Type B pancreatic cell (in vitro differentiated cells): ENCODE data around the gene SLC6A18. TPM values are rescaled to one million over a fixed set of nuclear protein-coding genes. Genes with fewer than 3 reads are reported as not detected.
"Not testable (repeated sequence)": the region's sequence is repeated elsewhere in the genome, so short reads cannot be mapped to it uniquely, and the experiment has no call there.

Experiments used
- DNase-seq: peaks from one replicate; pipeline ENCODE4 v3.0.0; 2021; ENCODE audit warnings: mixed read lengths; ENCODE audit not compliant: unreplicated experiment; ENCODE audit errors: extremely low spot score
- H3K27ac Mint-ChIP-seq: 2 replicates; pipeline ENCODE4 v1.8.0; 2021; ENCODE audit warnings: mild to moderate bottlenecking, mixed read lengths
- H3K27me3 Mint-ChIP-seq: 2 replicates; pipeline ENCODE4 v1.8.0; 2021; ENCODE audit warnings: mixed read lengths
- H3K36me3 Mint-ChIP-seq: 2 replicates; pipeline ENCODE4 v1.8.0; 2021; ENCODE audit warnings: mixed read lengths
- H3K4me1 Mint-ChIP-seq: one replicate; pipeline ENCODE4 v1.8.0; 2021; ENCODE audit warnings: mixed read lengths; ENCODE audit not compliant: unreplicated experiment
- H3K4me3 Mint-ChIP-seq: 2 replicates; pipeline ENCODE4 v1.8.0; 2021; ENCODE audit warnings: mild to moderate bottlenecking, mixed read lengths
- H3K9me3 Mint-ChIP-seq: 2 replicates; pipeline ENCODE4 v1.8.0; 2021; ENCODE audit warnings: mixed read lengths
- total RNA-seq: library from RNA; stranded (reverse); gene quantifications from 2 replicates; pipeline ENCODE4 v1.2.1, GENCODE V29; 2021; ENCODE audit warnings: low replicate concordance
- TF ChIP-seq, protein P1 (sequence below): fragments of 200-600 bp; sonication (generic); conservative IDR thresholded peaks from 2 replicates; pipeline ENCODE4 v1.5.0; 2021; ENCODE audit warnings: antibody characterized with exemption, mild to moderate bottlenecking

Gene SLC6A18
- total RNA-seq, 1 donor from 2014 or later = 0.41 TPM

DNA sequence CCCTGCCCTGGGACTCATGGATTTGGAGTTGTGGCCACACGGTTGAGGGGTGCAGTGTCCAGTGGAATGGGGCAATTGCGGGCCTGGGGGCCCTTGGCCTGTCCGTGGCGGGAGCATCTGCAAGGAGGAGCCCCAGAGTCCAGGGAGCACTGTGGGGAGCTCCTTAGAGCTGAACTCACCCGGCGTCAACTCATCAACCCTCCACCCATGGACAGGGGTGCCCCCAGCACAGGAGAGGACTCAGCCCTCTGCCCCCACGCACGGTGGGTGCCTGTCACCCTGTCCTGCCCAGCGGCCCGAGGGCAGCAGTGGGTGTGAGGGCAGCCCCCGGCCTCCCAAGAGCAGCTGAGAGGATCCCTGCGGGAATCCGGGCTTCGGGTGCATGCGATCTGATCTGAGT lies 550 bp upstream of the SLC6A18 start:
- DNase-seq = no peak
- H3K27me3 Mint-ChIP-seq = peaks cover 14% of the 10 kb centered on the region

DNA sequence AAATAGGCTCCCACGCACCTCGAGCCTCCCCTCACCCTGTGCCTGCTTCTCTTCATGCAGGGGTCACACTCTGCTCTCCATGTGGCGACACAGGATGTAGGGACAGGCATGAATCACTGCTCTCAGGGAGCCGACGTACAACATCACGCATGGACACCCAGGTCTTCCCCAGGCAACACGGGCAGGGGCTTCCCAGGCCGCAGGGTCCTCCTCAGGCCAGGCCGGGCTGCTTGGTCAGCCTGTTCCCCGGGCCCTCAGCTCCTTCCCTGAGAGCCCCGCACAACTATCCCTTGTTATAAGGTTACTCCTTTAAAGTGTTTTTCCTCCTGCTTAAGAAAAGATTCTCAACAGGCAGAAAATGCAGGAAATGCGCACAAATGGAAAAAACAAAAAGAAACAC lies 1.1 kb downstream of the SLC6A18 start:
- Mint-ChIP-seq H3K36me3 (no peaks in the 10 kb centered on the region), H3K9me3 (no peaks in the 10 kb centered on the region), H3K4me1 (peaks cover 10% of the 10 kb centered on the region), H3K27ac (no peak overlapping the region), H3K4me3 (no peak overlapping the region), H3K27me3 (peaks cover 14% of the 10 kb centered on the region)
- TF ChIP-seq, protein P1, sequence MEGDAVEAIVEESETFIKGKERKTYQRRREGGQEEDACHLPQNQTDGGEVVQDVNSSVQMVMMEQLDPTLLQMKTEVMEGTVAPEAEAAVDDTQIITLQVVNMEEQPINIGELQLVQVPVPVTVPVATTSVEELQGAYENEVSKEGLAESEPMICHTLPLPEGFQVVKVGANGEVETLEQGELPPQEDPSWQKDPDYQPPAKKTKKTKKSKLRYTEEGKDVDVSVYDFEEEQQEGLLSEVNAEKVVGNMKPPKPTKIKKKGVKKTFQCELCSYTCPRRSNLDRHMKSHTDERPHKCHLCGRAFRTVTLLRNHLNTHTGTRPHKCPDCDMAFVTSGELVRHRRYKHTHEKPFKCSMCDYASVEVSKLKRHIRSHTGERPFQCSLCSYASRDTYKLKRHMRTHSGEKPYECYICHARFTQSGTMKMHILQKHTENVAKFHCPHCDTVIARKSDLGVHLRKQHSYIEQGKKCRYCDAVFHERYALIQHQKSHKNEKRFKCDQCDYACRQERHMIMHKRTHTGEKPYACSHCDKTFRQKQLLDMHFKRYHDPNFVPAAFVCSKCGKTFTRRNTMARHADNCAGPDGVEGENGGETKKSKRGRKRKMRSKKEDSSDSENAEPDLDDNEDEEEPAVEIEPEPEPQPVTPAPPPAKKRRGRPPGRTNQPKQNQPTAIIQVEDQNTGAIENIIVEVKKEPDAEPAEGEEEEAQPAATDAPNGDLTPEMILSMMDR = no peak
- DNase-seq = no peak

More for the DNA sequence above, 550 bp upstream of the SLC6A18 start:
- no peaks in the 10 kb centered on the region for H3K36me3 Mint-ChIP-seq
- no peaks in the 10 kb centered on the region for H3K9me3 Mint-ChIP-seq
- H3K4me1 Mint-ChIP-seq = peaks cover 10% of the 10 kb centered on the region
- no peak overlapping the region for H3K4me3 Mint-ChIP-seq
- H3K27ac Mint-ChIP-seq = no peak overlapping the region
- TF ChIP-seq, protein P1 = no peak

DNA sequence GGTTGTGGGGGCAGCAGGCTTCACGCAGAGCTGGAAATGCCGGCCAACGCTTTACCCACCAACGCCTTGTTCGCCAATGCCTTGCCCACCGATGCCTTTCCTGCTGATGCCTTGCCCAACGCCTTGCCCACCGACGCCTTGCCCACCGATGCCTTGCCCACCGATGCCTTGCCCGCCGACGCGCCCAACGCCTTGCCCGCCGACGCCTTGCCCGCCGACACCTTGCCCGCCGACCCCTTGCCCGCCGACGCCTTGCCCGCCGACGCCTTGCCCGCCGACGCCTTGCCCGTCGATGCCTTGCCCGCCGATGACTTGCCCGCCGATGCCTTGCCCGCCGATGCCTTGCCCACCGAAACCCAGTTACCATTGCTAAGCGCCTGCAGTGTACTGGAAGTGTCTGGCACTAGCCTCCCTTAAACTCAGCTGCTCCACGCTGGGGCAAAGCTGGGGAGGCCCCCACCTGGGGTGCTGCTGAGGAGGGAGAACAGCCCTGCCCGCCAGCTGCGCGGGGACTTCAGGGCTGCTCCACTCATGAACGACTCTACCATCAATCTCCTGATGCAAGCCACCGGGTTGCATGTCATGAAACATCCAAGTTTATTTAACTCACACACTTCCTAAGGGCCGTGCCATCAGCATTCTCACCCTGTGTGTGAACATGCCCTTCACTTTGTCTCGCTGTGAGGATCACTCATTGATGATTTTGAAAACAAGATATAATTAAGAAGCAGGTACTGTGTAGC lies 1.8 kb downstream of the SLC6A18 start:
- Mint-ChIP-seq H3K27ac (no peak overlapping the region), H3K4me3 (no peak overlapping the region), H3K27me3 (peaks cover 14% of the 10 kb centered on the region), H3K4me1 (peaks cover 10% of the 10 kb centered on the region), H3K36me3 (no peaks in the 10 kb centered on the region), H3K9me3 (no peaks in the 10 kb centered on the region)
- no peak for DNase-seq
- TF ChIP-seq, protein P1 = no peak

DNA sequence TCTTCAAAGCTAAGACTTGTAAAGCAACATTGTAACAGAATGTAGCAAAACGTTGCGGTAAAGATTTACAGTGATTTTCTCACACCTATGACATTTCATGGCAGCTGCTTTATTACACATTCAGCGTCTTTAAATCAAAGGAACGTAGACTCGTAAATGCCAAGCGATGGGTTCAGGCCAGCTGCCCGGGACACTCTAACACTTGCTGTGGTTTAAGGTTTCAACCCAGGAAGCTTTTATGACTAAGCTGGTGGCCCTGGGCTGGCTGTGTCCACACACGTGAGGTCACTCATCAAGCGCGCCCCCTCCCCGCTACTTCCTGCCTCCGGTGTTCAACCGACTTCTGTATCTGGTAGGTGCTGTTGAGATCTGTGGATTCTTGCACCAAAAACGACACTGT lies 2.5 kb downstream of the SLC6A18 start:
- Mint-ChIP-seq H3K4me3 (no peak overlapping the region), H3K27ac (no peak overlapping the region), H3K4me1 (peaks cover 10% of the 10 kb centered on the region), H3K27me3 (peaks cover 14% of the 10 kb centered on the region), H3K9me3 (no peaks in the 10 kb centered on the region), H3K36me3 (no peaks in the 10 kb centered on the region)
- TF ChIP-seq, protein P1 = no peak
- no peak for DNase-seq

DNA sequence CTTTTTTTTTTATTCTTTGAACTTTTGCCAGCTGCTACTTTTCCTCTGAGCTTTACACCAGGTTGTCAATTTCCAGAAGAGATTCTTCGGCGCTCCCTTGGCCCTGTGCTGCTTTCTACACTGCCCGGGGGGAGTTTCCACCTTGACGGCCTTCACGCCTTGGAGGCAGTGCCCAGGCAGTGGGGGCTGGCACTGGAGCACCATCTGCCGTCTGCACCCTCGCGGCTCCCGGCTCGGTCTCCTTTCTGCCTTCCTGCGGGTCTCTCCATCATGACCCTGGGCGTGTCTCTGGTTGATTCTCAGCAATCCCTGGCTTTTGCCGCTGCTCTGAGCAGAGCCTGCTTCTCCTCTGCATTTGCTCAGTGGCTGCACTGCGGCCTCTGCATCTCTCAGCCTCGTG lies 2.9 kb downstream of the SLC6A18 start:
- H3K27ac Mint-ChIP-seq = no peak overlapping the region
- peaks cover 10% of the 10 kb centered on the region for H3K4me1 Mint-ChIP-seq

DNA sequence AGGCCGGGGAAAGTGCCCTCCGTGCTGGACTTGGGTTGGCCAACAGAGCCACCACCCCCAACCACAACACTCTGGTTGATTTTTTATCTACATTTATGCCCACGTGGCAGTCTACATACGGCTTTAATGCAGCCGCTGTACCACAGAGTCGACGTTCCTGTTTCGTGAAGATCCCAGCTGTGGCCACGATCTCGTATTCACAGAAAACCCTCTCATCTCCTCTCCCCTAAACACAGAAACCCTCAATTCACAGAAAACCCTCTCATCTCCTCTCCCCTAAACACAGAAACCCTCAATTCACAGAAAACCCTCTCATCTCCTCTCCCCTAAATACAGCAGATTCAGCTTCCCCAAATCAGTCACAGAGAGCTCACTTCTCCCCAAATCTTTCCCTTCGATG lies 3.8 kb downstream of the SLC6A18 start:
- not testable (repeated sequence) for H3K4me3 Mint-ChIP-seq, H3K27ac Mint-ChIP-seq, H3K36me3 Mint-ChIP-seq, H3K9me3 Mint-ChIP-seq, H3K4me1 Mint-ChIP-seq, DNase-seq
- H3K27me3 Mint-ChIP-seq = peaks cover 14% of the 10 kb centered on the region

More for the DNA sequence above, 2.9 kb downstream of the SLC6A18 start:
- no peak for DNase-seq
- TF ChIP-seq, protein P1 = no peak
- Mint-ChIP-seq H3K9me3 (no peaks in the 10 kb centered on the region), H3K27me3 (peaks cover 14% of the 10 kb centered on the region), H3K4me3 (no peak overlapping the region), H3K36me3 (no peaks in the 10 kb centered on the region)
